Ovary (tissue), 3 donors: Measurements from ENCODE around the gene PITPNM3.

ENCODE experiments used
- CTCF ChIP-seq, 3 donors: fragments of 450-650 bp in 2 of 3; fragments of 200-600 bp in 1 of 3; IDR thresholded peaks; one replicate each; pipeline versions ENCODE4 v1.5.1 to v1.8.0; 2016 to 2022; ENCODE audit warnings: antibody characterized with exemption in 3 of 3, mild to moderate bottlenecking in 1 of 3
- POLR2A ChIP-seq: fragments of 450-650 bp; IDR thresholded peaks from one replicate; pipeline ENCODE4 v1.6.1; 2017; ENCODE audit warnings: antibody characterized with exemption, mild to moderate bottlenecking, moderate library complexity
- donor health status: DM: no; HTN: no; CAD: no.

GRCh38 chr17:6439951-6440350 lies 116.4 kb downstream of the PITPNM3 start:
- TF ChIP-seq CTCF (IDR thresholded peaks at IDR 0.05) (no peak), POLR2A (no peak)
